Measurements from ENCODE around the gene S100PBP.

GRCh38 chr1:32884032-32884372 lies 66.5 kb downstream of the S100PBP start:
- TF ChIP-seq CTCF (IDR thresholded peaks at IDR 0.05) (no peak), CBX8 (IDR thresholded peaks at IDR 0.05) (no peak), RARB (CRISPR knock-in tag; IDR thresholded peaks at IDR 0.05) (no peak), POLR2A (IDR thresholded peaks at IDR 0.05; ENCODE audit: low read length) (no peak), RCOR1 (IDR thresholded peaks at IDR 0.05; ENCODE audit: low read depth, low read length) (no peak), CEBPB (IDR thresholded peaks at IDR 0.05) (no peak), HDAC2 (IDR thresholded peaks at IDR 0.05) (no peak)

All from A549 (cell line).